22Rv1 (cell line): ENCODE measurements around the gene OSM.

ENCODE experiments used
- H3K27ac ChIP-seq: fragments of 450-650 bp; 2 replicates; pipeline ENCODE4 v1.5.1; 2017
- ZFX ChIP-seq: fragments of 450-650 bp; IDR thresholded peaks from 2 replicates; pipeline ENCODE4 v1.6.1; 2017; ENCODE audit warnings: antibody characterized with exemption, borderline replicate concordance
- TF ChIP-seq, protein P1 (sequence below): fragments of 450-650 bp; IDR thresholded peaks from 2 replicates; pipeline ENCODE4 v1.5.1; 2017; ENCODE audit warnings: mild to moderate bottlenecking

Gene OSM

DNA sequence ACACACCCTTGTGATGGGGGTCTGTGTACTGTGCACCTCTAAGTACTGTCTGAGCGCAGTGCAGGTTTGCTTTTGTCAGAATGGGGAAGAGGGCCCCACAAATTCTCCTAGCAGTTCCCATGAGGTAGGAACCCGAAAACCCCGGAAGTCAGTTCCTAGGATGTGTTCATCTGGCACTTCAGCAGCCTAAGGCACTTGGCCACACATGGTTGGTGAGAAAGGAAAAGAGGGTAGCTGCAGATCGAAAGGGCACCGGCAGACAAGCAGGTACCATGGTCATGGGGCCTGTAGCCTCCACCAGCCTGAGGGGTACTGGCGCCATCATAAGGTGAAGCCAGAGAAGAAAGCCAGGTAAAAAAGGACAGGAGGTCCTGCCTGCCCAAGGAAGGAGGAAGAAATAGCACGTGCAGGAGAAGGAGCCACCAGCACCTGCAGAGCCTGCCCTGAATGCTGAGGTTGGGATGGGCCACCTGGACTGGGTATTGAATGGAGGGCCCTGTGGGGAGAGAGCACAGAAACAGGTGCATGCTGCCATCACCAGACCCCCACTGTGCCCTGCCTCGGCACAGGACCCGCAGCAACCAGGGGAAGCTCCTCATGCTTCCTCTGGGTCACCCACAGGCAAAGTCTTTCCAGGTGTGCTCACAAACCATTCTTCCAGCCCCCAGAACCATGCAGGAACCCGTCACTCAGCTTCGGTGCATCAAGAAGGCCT lies 30.8 kb upstream of the OSM start:
- TF ChIP-seq, protein P1, sequence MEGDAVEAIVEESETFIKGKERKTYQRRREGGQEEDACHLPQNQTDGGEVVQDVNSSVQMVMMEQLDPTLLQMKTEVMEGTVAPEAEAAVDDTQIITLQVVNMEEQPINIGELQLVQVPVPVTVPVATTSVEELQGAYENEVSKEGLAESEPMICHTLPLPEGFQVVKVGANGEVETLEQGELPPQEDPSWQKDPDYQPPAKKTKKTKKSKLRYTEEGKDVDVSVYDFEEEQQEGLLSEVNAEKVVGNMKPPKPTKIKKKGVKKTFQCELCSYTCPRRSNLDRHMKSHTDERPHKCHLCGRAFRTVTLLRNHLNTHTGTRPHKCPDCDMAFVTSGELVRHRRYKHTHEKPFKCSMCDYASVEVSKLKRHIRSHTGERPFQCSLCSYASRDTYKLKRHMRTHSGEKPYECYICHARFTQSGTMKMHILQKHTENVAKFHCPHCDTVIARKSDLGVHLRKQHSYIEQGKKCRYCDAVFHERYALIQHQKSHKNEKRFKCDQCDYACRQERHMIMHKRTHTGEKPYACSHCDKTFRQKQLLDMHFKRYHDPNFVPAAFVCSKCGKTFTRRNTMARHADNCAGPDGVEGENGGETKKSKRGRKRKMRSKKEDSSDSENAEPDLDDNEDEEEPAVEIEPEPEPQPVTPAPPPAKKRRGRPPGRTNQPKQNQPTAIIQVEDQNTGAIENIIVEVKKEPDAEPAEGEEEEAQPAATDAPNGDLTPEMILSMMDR = no peak
- TF ChIP-seq ZFX = no peak
- H3K27ac ChIP-seq = peak overlapping the region; percentile 77

DNA sequence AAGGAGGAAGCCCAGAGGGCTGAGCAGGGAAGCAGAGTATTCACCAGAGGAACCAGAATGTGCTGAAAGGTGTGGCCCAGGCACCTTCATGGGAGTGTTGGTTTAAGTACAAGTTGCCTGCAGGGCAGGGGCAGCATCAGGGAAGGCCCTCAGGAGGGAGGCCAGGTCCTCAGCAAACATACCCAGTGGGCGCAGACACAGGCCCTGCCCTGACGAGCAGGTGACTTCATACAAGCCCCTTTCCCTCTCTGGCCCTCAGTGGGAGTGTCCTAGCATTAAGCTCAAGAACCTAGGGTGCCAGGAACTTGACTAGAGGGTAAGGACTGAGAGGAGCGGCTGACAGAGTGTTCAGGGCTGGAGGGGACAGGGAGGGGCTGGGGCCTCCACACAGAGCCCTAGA lies 30.2 kb upstream of the OSM start:
- TF ChIP-seq, protein P1 = no peak
- no peak for TF ChIP-seq ZFX
- H3K27ac ChIP-seq = no peak overlapping the region

DNA sequence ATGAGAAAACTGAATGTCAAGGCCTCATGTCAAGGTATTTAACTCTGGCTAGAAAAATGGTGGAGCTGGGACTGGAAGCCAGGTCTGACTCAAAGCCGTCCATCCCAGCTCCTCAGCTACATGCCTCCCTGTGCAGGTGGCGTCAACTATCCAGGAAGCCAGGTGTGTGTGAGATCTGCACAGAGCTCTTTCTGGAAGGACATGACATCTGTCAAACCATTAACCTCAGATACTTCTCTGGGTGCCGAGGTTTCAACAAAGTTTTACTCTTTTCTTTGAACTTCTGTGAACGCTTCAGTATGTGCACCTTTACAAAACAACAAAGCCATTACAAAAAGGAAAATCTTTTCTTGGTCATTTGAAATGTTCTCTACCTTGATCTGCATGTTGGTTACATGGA lies 29.7 kb upstream of the OSM start:
- H3K27ac ChIP-seq = no peak overlapping the region

DNA sequence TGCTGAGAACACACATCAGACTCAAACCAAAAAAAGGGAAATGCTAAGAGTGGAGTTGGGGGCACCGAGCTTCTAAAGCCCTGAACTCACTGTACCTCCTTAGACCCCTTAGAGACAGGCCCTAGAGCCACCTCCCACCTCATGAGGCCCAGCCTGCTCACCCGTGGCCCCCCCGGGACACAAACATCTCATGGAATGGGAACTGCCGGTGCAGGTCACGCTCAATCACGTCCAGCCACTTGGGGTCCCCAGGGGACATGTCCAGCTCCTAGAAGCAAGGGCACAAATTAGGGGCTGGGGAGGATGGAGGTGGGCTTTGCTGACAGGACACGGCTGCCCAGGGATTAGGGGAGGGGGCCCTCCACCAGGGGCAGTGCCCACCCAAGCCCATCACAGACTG lies 28.9 kb upstream of the OSM start:
- no peak overlapping the region for H3K27ac ChIP-seq

More for the DNA sequence above, 29.7 kb upstream of the OSM start:
- TF ChIP-seq, protein P1 = no peak
- no peak for TF ChIP-seq ZFX

DNA sequence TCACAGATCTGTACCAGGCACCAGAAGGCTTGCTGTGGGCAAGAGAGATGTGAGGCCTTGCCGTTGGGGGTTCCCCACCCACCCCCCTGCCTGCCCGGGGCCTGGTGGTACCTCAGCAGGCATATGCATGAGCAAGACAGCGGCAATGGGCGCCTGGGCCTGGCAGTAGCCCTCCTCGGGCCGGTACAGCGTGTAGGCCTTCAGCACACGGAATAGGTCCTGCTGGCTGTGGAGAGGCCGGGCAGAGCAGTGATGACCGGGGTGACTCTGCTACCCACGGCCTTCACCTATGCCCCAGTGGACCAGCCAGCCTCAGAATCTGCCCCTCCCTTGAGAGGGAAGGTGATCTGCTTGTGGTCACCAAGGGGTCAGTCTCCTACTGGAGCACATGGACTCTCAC lies 28.2 kb upstream of the OSM start:
- TF ChIP-seq ZFX = no peak
- TF ChIP-seq, protein P1 = no peak
- no peak overlapping the region for H3K27ac ChIP-seq

More for the DNA sequence above, 28.9 kb upstream of the OSM start:
- TF ChIP-seq ZFX = no peak
- TF ChIP-seq, protein P1 = no peak

DNA sequence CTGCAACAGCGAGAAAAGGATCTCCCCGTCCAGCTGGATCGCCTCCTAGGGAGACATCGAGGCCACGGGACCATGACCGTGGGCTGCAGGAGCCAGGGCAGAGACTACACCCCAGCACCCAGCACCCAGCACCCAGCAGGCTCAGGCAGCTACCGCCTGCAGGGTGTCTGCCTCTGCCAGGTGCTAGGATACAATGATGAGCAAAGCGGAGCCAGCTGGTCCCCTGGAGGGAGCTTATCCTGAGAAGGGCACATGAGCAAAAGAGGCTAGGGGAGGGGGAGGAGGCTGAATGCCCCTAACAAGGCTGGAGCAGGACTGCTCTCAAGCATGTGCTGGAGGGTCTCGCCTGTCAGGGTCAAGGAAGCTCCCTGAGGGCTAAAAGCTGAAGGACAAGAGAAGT lies 27.4 kb upstream of the OSM start:
- no peak for TF ChIP-seq ZFX
- TF ChIP-seq, protein P1 = no peak
- H3K27ac ChIP-seq = no peak overlapping the region

DNA sequence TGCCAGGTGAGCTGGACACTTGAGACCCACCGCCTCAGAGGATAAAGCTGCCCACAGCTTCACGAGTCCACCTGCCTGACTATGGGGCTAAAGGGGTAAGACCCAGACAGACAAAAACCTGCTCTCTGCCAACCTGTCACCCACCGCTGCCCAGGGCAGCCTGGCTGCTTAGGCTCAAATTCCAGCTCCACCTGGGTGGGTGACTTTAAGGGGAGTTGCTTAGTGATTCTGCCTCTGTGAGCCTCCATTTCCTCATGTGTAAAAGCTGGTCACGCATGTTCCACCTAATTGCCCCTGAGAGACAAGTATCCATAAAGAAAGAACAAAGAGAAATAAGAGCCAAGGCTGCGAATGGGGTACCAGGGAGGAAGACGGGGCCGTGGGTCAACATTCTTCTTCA lies 26.4 kb upstream of the OSM start:
- no peak for TF ChIP-seq ZFX
- TF ChIP-seq, protein P1 = no peak
- H3K27ac ChIP-seq = no peak overlapping the region
